KMS-11 (cell line): Measurements from ENCODE around the gene PIAS4.

Source experiments
- H2AFZ ChIP-seq: fragments of 200-600 bp; sonication (generic); 2 replicates; pipeline ENCODE4 v1.6.1; 2016; ENCODE audit warnings: antibody characterized with exemption, mixed run types, low read depth
- H3K27ac ChIP-seq: fragments of 200-600 bp; sonication (generic); 2 replicates; pipeline ENCODE4 v1.6.1; 2016; ENCODE audit warnings: mild to moderate bottlenecking, mixed run types
- H3K27me3 ChIP-seq: fragments of 200-600 bp; sonication (generic); 2 replicates; pipeline ENCODE4 v1.6.1; 2017; ENCODE audit warnings: mild to moderate bottlenecking, low read depth, mixed run types, moderate library complexity; ENCODE audit not compliant: insufficient read depth
- H3K36me3 ChIP-seq: fragments of 200-600 bp; sonication (generic); 2 replicates; pipeline ENCODE4 v1.6.1; 2017; ENCODE audit warnings: mild to moderate bottlenecking, mixed run types; ENCODE audit not compliant: insufficient read depth
- H3K4me1 ChIP-seq: fragments of 200-600 bp; sonication (generic); 2 replicates; pipeline ENCODE4 v1.6.1; 2016; ENCODE audit warnings: mild to moderate bottlenecking, low read depth, mixed run types; ENCODE audit not compliant: poor library complexity, severe bottlenecking
- H3K4me2 ChIP-seq: fragments of 200-600 bp; sonication (generic); 2 replicates; pipeline ENCODE4 v1.7.0; 2016; ENCODE audit warnings: mild to moderate bottlenecking, mixed run types
- H3K4me3 ChIP-seq: fragments of 200-600 bp; sonication (generic); IDR thresholded peaks from 2 replicates; pipeline ENCODE4 v1.6.1; 2017; ENCODE audit warnings: low read depth, low read length, mixed read lengths; ENCODE audit not compliant: insufficient read depth
- H3K79me2 ChIP-seq: fragments of 200-600 bp; sonication (generic); 2 replicates; pipeline ENCODE4 v1.6.1; 2016; ENCODE audit warnings: low read depth, mixed run types; ENCODE audit not compliant: insufficient read depth
- H3K9ac ChIP-seq: fragments of 200-600 bp; sonication (generic); 2 replicates; pipeline ENCODE4 v1.6.1; 2016; ENCODE audit warnings: mild to moderate bottlenecking, mixed run types
- H4K20me1 ChIP-seq: fragments of 200-600 bp; sonication (generic); 2 replicates; pipeline ENCODE4 v1.6.1; 2016; ENCODE audit warnings: mild to moderate bottlenecking, mixed run types; ENCODE audit not compliant: insufficient read depth
- TF ChIP-seq, protein P1 (sequence below): fragments of 200-600 bp; sonication (generic); conservative IDR thresholded peaks from 2 replicates; pipeline ENCODE4 v1.6.1; 2017; ENCODE audit warnings: low read depth, mild to moderate bottlenecking, antibody characterized with exemption, low read length, moderate library complexity, mixed read lengths

PIAS4 gene

GRCh38 chr19:3968556-3969434 is 38.7 kb upstream of the PIAS4 start:
- Histone ChIP-seq H4K20me1 (no peaks in the 10 kb centered on the region), H3K36me3 (no peaks in the 10 kb centered on the region), H3K4me1 (peaks cover 27% of the 10 kb centered on the region), H3K27me3 (no peaks in the 10 kb centered on the region), H3K4me2 (no peak overlapping the region), H3K9ac (no peak overlapping the region), H3K27ac (no peak overlapping the region), H2AFZ (no peak overlapping the region), H3K4me3 (no peak overlapping the region), H3K79me2 (peaks cover 4% of the 10 kb centered on the region; the same call in 1 of the 2 replicates)
- TF ChIP-seq, protein P1, sequence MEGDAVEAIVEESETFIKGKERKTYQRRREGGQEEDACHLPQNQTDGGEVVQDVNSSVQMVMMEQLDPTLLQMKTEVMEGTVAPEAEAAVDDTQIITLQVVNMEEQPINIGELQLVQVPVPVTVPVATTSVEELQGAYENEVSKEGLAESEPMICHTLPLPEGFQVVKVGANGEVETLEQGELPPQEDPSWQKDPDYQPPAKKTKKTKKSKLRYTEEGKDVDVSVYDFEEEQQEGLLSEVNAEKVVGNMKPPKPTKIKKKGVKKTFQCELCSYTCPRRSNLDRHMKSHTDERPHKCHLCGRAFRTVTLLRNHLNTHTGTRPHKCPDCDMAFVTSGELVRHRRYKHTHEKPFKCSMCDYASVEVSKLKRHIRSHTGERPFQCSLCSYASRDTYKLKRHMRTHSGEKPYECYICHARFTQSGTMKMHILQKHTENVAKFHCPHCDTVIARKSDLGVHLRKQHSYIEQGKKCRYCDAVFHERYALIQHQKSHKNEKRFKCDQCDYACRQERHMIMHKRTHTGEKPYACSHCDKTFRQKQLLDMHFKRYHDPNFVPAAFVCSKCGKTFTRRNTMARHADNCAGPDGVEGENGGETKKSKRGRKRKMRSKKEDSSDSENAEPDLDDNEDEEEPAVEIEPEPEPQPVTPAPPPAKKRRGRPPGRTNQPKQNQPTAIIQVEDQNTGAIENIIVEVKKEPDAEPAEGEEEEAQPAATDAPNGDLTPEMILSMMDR, result no peak

DNA sequence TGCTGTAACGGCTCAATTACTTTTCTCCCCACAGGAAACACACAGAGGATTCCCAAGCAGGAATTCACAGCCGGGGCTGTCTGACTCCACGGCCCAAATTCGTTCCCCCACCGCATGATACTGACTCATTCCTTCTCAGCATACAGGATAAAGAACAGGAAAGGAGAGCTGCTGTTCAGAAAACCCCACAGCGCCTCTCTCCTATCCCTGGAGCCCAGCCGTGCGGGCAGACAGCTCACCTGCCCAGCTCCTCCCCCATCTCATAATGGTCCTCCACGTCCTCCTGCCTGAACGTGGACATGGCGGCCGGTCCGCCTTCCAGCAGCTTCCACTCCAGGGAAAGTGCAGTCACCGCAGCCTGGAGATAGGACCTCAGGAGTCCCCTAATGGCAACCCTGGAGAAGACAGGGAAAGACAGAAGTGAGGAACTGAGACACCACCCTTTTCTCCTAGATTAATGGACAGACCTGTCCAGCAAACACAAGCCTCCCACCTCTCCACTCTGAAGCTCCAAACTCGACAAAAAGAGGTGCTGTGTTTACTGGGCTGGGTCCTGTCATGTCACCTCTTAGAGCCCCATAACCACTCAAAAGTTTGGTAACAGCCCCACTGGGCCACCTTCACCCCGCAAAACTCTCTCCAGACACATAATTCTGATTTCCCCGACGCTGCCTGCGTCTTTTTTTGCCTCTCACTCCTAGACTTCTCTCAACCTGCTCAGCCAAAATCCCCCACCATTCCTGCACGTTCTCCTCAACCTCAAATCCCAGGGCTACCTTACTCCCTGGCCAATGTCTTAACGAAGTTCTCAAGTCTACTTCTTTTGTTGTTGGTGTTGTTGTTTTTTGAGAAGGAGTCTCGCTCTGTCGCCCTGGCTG is 37.9 kb upstream of the PIAS4 start:
- no peaks in the 10 kb centered on the region for H4K20me1 ChIP-seq
- peak overlapping the region; percentile 85 for H3K4me2 ChIP-seq
- H3K27me3 ChIP-seq, result no peaks in the 10 kb centered on the region
- H2AFZ ChIP-seq, result no peak overlapping the region
- H3K4me3 ChIP-seq, result no peak overlapping the region
- TF ChIP-seq, protein P1, result no peak
- no peak overlapping the region for H3K27ac ChIP-seq
- H3K9ac ChIP-seq, result peak overlapping the region; percentile 65; the same call in 1 of the 2 replicates
- peaks cover 4% of the 10 kb centered on the region; the same call in 1 of the 2 replicates for H3K79me2 ChIP-seq
- peaks cover 27% of the 10 kb centered on the region for H3K4me1 ChIP-seq
- H3K36me3 ChIP-seq, result no peaks in the 10 kb centered on the region

DNA sequence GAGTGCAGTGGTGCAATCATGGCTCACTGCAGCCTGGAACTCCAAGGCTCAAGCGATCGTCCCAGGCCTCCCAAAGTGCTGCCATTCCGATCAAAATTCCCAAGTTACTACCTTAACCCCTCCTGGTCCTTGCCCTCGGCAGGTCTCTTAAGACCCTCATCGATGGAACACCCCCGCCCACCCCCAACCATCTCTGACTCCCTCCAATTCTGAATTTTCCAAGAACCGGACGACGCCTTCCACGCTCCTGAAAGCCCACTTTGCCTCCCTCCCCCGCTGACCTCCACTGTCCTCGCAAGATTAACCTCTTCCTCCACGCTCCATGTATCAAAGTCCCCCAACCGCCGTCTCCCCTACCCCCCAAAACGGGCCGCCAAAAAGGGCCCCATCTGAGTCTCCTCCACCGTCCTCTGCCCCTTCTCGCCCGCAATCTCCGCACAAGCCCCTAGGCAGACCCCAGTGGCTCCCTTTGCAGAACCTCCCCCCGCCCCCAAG is 37.2 kb upstream of the PIAS4 start:
- peaks cover 27% of the 10 kb centered on the region for H3K4me1 ChIP-seq
- no peaks in the 10 kb centered on the region for H3K36me3 ChIP-seq
- no peaks in the 10 kb centered on the region for H3K27me3 ChIP-seq
- no peak overlapping the region for H3K4me3 ChIP-seq
- H3K27ac ChIP-seq, result no peak overlapping the region
- H3K9ac ChIP-seq, result peak overlapping the region; percentile 65
- peaks cover 4% of the 10 kb centered on the region; the same call in 1 of the 2 replicates for H3K79me2 ChIP-seq
- TF ChIP-seq, protein P1, result no peak
- peak overlapping the region; percentile 42; the same call in 1 of the 2 replicates for H2AFZ ChIP-seq
- peak overlapping the region; percentile 85 for H3K4me2 ChIP-seq
- H4K20me1 ChIP-seq, result no peaks in the 10 kb centered on the region

GRCh38 chr19:3970808-3971598 is 36.5 kb upstream of the PIAS4 start, which contains the start of gene DAPK3:
TSS of gene DAPK3 (minus strand) at chr19:3971099. CDS start at chr19:3969735, 1,364 bp downstream.
- Histone ChIP-seq H3K27me3 (no peaks in the 10 kb centered on the region), H4K20me1 (no peaks in the 10 kb centered on the region), H3K27ac (no peak within 1 kb of the TSS), H2AFZ (peak within 1 kb of the TSS; percentile 42; the same call in 1 of the 2 replicates), H3K4me1 (peaks cover 27% of the 10 kb centered on the region), H3K4me3 (no peak within 1 kb of the TSS), H3K79me2 (peaks cover 4% of the 10 kb centered on the region; the same call in 1 of the 2 replicates), H3K4me2 (peak within 1 kb of the TSS; percentile 85), H3K36me3 (no peaks in the 10 kb centered on the region; the same call in 1 of the 2 replicates), H3K9ac (peak within 1 kb of the TSS; percentile 65)
- TF ChIP-seq, protein P1, result peak; percentile 16; the same call in 1 of the 2 replicates
